Neuron (in vitro differentiated cells): Measurements from ENCODE around the gene GNG7.

ENCODE experiments used
- H2AFZ ChIP-seq: one replicate; pipeline ENCODE4 v1.6.1; 2013; ENCODE audit warnings: low read depth, mild to moderate bottlenecking, inconsistent platforms, low read length, moderate library complexity
- H3K27me3 ChIP-seq: one replicate; pipeline ENCODE4 v1.6.1; 2013; ENCODE audit warnings: low read length; ENCODE audit not compliant: insufficient read depth
- H3K36me3 ChIP-seq: one replicate; pipeline ENCODE4 v1.6.1; 2013; ENCODE audit warnings: low read length; ENCODE audit not compliant: insufficient read depth
- H3K4me1 ChIP-seq: one replicate; pipeline ENCODE4 v1.6.1; 2013; ENCODE audit warnings: low read length; ENCODE audit not compliant: insufficient read depth
- H3K4me3 ChIP-seq: 2 replicates; pipeline ENCODE4 v1.5.1; 2013; ENCODE audit warnings: mild to moderate bottlenecking, low read length, moderate library complexity
- H3K9me3 ChIP-seq: one replicate; pipeline ENCODE4 v1.6.1; 2013; ENCODE audit warnings: low read length

GNG7 gene

DNA sequence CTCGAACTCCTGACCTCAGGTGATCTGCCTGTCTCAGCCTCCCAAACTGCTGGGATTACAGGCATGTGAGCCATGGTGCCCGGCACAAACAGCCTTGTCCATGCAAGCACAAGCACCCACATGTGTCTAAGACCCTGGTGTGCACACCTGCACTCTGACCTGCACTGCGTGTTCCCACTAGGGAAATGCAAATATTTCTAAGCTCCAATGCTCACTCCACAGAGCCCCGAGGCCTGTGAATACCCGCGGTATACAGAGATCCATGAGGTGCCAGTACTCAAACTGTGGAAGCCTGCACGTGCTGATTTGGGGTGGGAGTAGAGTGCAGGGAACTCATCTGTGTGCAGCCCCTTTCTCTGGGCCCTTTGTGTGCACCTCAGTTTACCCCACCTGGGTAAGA is 211.8 kb downstream of the GNG7 start:
- no peak overlapping the region for H3K4me3 ChIP-seq

DNA sequence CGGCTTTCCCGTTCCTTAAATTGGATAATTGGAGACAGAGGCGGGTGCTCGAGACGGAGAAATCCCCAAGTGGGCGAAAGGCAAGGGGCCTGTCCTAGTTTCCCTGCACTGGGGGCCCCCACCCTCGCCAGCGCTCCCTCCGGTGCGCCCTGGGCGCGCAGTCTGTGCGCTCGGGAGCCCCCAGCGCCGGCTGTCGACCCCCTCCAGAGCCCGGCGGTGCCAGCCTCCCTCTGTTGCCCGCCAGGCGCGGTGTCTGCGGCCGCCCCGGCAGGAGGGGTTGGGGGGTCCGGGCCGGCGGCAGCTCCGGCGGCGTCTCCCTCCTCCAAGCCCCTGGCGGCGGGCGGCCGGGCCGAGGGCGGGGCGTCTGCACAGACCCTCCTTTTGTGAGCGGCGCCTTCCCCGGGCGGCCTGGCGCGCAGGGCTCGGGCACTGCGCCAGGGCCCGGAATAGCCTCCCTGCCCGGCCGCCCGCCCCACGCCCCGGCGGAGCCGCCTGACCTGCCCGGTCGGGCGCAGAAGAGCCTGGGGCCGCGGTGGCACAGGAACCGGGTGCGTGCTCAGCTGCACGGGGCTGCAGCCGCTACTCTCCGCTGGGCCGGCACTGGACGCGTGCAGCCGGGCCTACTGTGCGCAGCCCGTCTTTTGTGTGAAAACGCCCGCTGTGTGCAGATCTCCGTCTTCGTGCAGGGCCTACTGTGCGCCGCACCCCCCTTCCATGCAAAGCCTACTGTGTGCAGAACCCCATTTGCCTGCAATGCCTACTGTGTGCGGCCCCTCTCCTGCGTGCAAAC is 213.4 kb downstream of the GNG7 start:
- Histone ChIP-seq H3K36me3 (no peaks in the 10 kb centered on the region), H3K27me3 (peaks cover 46% of the 10 kb centered on the region), H3K9me3 (no peaks in the 10 kb centered on the region), H2AFZ (no peak overlapping the region), H3K4me1 (no peaks in the 10 kb centered on the region), H3K4me3 (no peak overlapping the region)

More for the DNA sequence above, 211.8 kb downstream of the GNG7 start:
- H2AFZ ChIP-seq = no peak overlapping the region
- H3K9me3 ChIP-seq = no peaks in the 10 kb centered on the region
- no peaks in the 10 kb centered on the region for H3K4me1 ChIP-seq
- peaks cover 50% of the 10 kb centered on the region for H3K27me3 ChIP-seq
- H3K36me3 ChIP-seq = no peaks in the 10 kb centered on the region

DNA sequence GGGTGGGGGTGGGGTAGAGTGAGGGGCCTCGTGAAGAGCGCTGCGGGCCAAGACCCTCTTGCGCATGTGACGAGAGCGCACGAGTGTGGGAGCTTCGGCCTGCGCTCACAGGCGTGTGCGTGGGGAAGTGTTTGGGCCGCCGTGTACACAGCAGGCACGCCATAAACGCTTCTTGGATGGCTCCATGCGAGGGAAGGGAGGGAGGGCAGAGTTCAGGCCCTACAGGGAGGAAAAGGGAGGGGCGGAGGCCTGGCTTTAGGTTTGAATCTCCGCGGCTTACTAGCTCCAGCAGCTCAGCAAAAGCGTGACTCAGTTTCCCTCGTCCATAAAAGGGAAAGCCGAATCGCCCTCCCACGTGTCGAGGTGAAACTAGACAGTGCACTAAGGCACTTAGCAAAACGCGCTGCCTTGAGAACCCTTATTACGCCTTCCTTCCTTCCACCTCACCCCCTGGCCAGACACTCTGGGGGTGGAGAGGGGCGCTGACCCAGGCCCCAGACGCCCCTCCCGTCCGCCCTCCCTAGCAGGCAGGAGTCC is 214.0 kb downstream of the GNG7 start:
- Histone ChIP-seq H3K27me3 (peaks cover 40% of the 10 kb centered on the region), H3K9me3 (no peaks in the 10 kb centered on the region), H3K4me3 (no peak overlapping the region), H2AFZ (no peak overlapping the region), H3K36me3 (no peaks in the 10 kb centered on the region), H3K4me1 (no peaks in the 10 kb centered on the region)

DNA sequence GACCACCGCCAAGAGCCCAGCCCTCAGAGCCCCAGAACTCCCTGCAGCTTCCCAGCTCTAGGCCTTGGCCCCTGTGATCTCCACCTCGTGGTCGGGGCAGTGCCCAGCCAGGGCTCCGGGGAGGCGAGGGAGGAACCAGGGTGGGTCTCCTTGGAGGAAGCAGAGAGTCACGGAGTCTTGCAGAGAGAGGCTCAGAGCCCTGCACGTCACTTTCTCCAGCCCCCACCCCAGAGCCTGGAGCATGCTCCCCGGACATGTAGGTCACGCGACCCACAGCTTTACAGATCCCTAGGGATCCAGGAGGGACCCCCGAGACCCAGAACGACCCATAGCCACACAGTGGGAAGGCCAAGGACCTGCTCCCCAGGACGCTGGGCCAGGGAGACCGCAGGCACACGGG is 214.7 kb downstream of the GNG7 start:
- Histone ChIP-seq H3K9me3 (no peaks in the 10 kb centered on the region), H3K27me3 (peaks cover 40% of the 10 kb centered on the region), H3K36me3 (no peaks in the 10 kb centered on the region), H2AFZ (no peak overlapping the region), H3K4me3 (no peak overlapping the region), H3K4me1 (no peaks in the 10 kb centered on the region)

DNA sequence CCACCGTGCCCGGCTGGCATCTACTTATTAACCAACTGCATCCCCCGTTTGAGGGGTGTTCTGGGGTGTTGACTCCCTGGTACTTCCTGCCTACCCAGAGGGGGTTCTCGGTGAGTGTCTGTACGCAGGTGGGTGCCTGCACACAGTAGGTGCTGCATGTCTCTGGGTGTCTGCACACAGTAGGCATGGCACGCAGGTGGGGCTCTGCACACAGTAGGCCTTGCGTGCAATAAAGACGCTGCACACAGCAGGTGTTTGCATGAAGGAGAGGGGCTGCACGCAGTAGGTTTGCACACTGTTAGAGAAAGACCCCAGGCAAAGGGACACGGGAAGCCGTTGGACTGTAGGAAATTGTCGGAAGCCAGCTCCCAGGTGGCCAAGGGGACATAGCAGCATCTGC is 215.4 kb downstream of the GNG7 start:
- Histone ChIP-seq H3K4me1 (no peaks in the 10 kb centered on the region), H2AFZ (no peak overlapping the region), H3K4me3 (no peak overlapping the region), H3K9me3 (peaks cover 1% of the 10 kb centered on the region), H3K36me3 (no peaks in the 10 kb centered on the region), H3K27me3 (peaks cover 35% of the 10 kb centered on the region)

DNA sequence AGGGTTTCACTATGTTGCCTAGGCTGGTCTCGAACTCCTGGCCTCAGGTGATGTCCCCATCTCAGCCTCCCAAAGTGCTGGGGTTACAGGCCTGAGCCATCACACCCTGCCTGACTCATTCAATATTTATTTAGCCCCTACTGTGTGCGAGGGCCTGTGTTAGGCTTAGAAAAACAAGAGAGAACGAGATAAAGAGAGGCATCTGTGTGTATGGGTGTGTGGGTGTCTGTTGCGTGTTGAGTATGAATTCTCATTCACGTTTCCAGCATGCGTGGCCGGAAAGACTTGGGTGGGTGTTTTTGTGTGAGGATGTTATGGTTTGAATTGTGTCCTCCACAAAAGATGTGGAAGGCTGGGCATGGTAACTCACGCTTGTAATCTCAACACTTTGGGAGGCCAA is 217.1 kb downstream of the GNG7 start:
- no peak overlapping the region for H2AFZ ChIP-seq
- peaks cover 26% of the 10 kb centered on the region for H3K27me3 ChIP-seq
- no peak overlapping the region for H3K4me3 ChIP-seq
- H3K36me3 ChIP-seq = no peaks in the 10 kb centered on the region
- H3K9me3 ChIP-seq = peaks cover 1% of the 10 kb centered on the region
- H3K4me1 ChIP-seq = no peaks in the 10 kb centered on the region

DNA sequence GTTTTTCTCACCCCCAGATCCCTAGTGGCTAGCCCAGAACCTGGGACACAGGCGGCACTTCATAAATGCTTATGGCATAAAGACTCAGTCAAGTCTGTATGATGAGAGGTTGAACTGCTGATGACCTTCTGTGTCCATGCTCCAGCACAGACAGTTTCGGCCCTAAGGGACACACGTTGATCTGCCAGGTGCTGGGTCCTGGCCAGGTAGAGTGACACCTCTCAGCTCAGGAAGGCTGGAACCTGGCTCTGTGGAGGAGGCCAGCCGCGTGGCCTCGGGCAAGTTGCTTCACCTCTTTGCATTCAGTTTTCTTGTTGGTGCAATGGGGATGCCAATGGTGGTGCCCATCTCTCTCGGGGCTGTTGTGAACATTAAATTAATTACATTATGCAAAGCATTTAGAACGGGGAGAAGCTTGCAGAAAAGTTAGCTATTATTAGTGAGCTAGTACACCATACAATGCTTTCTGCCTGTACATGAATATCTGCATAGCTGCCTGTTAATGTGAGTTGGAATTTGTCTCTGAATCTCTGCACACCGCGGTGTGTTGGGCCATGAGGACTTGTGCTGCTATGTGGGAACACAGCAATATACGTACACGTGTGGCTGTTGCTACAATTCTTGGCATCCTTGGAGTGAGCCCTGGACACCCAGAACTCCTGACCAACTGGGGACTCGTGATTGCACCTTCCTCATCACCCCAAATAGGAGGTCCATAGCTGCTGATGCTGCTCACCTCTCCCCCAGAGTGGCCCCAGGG is 218.1 kb downstream of the GNG7 start:
- H3K4me3 ChIP-seq = no peak overlapping the region
- no peaks in the 10 kb centered on the region for H3K36me3 ChIP-seq
- H3K27me3 ChIP-seq = peaks cover 20% of the 10 kb centered on the region
- no peaks in the 10 kb centered on the region for H3K4me1 ChIP-seq
- H2AFZ ChIP-seq = no peak overlapping the region
- H3K9me3 ChIP-seq = peaks cover 1% of the 10 kb centered on the region

DNA sequence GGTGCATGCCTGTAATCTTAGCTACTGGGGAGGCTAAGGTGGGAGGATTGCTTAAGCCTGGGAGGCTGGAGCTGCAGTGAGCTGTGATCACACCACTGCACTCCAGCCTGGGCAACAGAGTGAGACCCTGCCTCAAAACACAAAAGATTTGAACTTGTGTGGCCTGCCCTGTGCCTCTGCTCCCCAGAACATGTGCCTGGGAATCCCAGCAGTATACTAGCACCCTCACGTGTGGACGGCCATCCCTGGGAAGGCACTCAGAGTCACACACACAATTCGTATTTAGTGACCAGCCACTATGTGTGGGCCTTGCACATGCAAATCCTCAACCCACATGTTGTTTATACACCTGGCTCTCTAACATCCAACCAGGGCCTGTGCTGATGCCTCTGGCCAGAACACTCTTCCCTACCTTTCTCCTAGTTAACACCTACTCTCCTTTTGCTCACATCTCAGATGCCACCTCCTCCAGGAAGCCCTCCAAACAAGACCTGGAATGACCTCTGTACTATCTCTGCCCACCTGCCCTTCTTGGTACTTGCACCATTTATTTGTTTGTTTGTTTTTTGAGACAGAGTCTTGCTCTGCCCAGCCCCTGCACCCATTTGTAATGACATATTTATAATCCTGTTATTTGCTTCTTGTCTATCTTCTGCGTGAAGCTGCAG is 218.9 kb downstream of the GNG7 start:
- Histone ChIP-seq H2AFZ (no peak overlapping the region), H3K36me3 (no peaks in the 10 kb centered on the region), H3K4me3 (no peak overlapping the region), H3K4me1 (no peaks in the 10 kb centered on the region), H3K27me3 (peaks cover 16% of the 10 kb centered on the region), H3K9me3 (peaks cover 1% of the 10 kb centered on the region)

DNA sequence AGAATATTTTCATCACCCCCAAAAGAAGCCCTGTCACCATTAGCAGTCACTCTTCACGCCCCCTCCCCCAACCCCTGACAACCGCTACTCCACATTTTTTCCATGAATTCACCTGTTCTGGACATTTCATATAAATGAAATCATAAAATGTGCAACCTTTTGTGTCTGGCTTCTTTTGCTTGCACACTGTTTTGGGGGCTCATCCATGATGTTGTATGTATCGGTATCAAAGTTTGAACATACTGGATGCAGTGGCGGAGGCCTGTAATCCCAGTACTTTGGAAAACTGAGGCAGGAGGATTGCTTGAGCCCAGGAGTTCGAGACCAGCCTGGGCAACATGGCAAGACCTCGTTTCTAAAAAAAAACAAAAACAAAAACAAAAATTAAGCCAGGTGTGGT is 219.4 kb downstream of the GNG7 start:
- H3K9me3 ChIP-seq = peaks cover 1% of the 10 kb centered on the region
- H3K4me1 ChIP-seq = no peaks in the 10 kb centered on the region
- H3K27me3 ChIP-seq = peaks cover 10% of the 10 kb centered on the region
- H2AFZ ChIP-seq = no peak overlapping the region
- H3K36me3 ChIP-seq = no peaks in the 10 kb centered on the region
- no peak overlapping the region for H3K4me3 ChIP-seq

DNA sequence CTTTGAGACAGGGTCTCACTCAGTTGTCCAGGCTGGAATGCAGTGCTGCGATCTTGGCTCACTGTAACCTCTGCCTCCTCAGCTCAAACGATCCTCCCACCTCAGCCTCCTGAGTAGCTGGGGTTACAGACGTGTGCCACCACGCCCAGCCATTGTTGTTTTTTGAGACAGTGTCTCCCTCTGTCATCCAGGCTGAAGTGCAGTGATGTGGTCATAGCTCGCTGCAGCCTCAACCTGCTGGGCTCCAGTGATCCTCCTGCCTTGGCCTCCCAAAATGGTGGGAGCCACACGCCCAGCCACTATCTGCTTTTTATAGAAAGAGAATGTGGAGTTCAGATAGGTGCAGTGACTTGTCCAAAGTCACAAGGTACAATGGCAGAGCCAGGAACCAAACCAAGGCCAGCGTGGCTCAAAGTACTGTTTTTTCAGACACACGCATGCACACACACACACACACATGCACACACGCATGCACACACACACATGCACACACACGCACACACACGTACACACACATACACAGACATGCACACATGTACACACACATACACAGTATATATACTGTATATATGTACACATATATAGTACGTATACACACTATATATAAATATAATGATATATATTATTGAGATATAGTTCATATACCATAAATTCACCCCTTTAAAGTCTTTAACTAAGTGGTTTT is 220.0 kb downstream of the GNG7 start:
- H3K4me3 ChIP-seq = no peak overlapping the region

DNA sequence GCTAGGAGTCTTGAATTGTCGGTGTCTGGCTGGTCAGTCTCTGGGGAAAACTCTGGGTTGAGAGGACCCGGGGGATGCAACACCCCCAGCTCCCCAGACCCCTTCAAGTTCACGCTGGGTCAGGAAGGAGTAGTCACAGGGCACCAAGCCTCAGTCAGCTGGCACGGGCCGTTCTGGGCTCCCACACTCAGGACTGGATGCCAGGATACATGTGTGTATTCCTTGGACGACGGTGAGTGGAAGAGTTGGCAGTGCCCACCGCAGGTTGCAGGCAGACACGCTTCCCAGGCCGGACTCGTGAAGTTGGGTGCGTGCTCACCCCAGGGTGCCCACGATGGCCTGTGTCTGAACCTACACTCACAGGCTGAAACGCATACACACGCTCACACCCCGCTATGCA is 221.0 kb downstream of the GNG7 start:
- H3K4me3 ChIP-seq = no peak overlapping the region
- no peak overlapping the region for H2AFZ ChIP-seq
- no peaks in the 10 kb centered on the region for H3K36me3 ChIP-seq
- H3K27me3 ChIP-seq = no peaks in the 10 kb centered on the region
- H3K9me3 ChIP-seq = peaks cover 1% of the 10 kb centered on the region
- peaks cover 13% of the 10 kb centered on the region for H3K4me1 ChIP-seq

More for the DNA sequence above, 220.0 kb downstream of the GNG7 start:
- no peak overlapping the region for H2AFZ ChIP-seq
- H3K27me3 ChIP-seq = peaks cover 5% of the 10 kb centered on the region
- peaks cover 4% of the 10 kb centered on the region for H3K4me1 ChIP-seq
- H3K36me3 ChIP-seq = no peaks in the 10 kb centered on the region
- H3K9me3 ChIP-seq = peaks cover 1% of the 10 kb centered on the region

DNA sequence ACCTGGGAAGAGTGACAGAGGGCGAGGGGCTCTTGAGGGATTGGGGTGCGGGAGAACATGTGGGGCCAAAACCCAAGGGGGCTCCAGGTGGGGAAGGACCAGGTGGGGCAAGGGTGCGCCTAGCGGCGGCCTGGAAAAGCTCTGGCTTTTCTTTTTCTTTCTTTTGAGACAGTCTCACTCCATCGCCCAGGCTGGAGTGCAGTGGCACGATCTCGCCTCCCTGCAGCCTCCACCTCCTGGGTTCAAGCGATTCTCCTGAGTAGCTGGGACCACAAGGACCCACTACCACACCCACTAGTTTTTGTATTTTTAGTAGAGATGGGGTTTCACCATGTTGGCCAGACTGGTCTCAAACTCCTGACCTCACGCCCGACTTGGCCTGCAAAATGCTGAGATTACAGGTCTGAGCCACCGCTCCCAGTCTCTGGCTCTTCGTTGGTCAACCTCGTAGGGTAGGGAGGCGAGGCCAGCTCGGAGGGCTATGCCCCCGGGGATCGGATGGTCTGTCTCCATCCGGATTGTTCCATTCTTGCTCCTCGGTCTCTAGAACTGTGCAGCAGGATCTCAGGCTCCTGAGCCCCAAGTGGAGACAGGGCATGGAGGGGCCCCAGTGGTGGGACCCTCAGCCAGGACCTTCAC is 222.8 kb downstream of the GNG7 start:
- peaks cover 1% of the 10 kb centered on the region for H3K9me3 ChIP-seq
- no peaks in the 10 kb centered on the region for H3K27me3 ChIP-seq

More for the DNA sequence above, 222.8 kb downstream of the GNG7 start:
- Histone ChIP-seq H3K4me1 (peaks cover 22% of the 10 kb centered on the region), H2AFZ (no peak overlapping the region), H3K36me3 (no peaks in the 10 kb centered on the region), H3K4me3 (no peak overlapping the region)
